Coronary artery (tissue), 2 donors: Measurements from ENCODE around the gene GAD2.

Experiments used
- DNase-seq: peaks from one replicate; pipeline ENCODE4 v3.0.0-alpha.2; 2017; ENCODE audit warnings: low spot score
- H3K27ac ChIP-seq, 2 donors: fragments of 200-600 bp; sonication (generic); one replicate each; pipeline ENCODE4 v1.5.1; 2016 to 2019
- H3K4me3 ChIP-seq: fragments of 200-600 bp; sonication (generic); 2 replicates; pipeline ENCODE4 v1.5.1; 2016; ENCODE audit warnings: mild to moderate bottlenecking, moderate library complexity
- TF ChIP-seq, protein P1 (sequence below): fragments of 200-600 bp; sonication (generic); IDR thresholded peaks from one replicate; pipeline ENCODE4 v1.5.1; 2019; ENCODE audit warnings: antibody characterized with exemption

GAD2 gene

DNA sequence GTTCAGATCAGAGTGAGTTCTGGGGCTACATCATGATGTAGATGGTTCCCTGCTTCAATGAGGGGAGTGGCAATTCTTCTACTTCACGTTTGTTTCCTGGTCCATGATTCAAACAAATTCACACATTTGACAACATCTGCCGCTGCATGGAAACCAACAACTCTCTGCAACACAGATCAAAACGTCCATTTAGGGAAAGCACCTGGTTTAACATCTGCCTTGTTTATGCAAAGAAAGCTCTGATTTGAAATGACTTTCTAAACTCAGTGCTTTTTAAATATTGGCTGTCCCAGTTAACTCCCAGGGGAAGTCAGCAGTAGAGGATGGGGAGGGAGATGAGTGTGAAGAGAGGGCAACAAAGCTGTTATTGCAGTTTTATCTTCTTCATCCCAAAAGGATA lies 93.8 kb downstream of the GAD2 start:
- Histone ChIP-seq H3K4me3 (no peak overlapping the region), H3K27ac (no peak overlapping the region)
- TF ChIP-seq, protein P1, sequence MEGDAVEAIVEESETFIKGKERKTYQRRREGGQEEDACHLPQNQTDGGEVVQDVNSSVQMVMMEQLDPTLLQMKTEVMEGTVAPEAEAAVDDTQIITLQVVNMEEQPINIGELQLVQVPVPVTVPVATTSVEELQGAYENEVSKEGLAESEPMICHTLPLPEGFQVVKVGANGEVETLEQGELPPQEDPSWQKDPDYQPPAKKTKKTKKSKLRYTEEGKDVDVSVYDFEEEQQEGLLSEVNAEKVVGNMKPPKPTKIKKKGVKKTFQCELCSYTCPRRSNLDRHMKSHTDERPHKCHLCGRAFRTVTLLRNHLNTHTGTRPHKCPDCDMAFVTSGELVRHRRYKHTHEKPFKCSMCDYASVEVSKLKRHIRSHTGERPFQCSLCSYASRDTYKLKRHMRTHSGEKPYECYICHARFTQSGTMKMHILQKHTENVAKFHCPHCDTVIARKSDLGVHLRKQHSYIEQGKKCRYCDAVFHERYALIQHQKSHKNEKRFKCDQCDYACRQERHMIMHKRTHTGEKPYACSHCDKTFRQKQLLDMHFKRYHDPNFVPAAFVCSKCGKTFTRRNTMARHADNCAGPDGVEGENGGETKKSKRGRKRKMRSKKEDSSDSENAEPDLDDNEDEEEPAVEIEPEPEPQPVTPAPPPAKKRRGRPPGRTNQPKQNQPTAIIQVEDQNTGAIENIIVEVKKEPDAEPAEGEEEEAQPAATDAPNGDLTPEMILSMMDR, result no peak
- DNase-seq, result no peak

DNA sequence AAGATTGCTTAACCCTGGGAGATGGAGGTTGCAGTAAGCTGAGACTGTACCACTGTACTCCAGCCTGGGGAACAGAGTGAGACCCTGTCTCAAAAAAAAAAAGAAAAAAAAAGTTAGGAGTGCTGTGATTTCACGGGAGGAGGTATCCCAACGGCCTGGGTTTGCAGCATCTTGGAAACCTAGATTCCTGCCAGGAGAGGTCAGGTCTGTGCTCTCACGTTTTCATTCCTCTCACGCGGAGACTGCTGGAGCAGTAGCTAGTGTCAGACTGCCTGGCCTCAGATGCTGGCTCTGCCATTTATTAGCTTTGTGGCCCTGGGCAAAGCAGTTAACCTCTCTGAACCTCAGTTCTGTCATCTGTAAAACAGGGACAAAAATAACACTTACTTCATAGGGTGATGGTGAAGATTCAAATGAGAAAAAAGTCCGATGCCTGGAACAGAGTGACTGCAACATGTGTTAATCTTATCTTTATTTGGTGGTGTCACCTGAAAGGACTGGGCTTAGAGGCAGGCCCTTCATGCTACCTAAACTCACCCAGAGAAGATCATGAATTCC lies 94.9 kb downstream of the GAD2 start:
- Histone ChIP-seq H3K27ac (no peak overlapping the region), H3K4me3 (no peak overlapping the region)
- DNase-seq, result no peak
- TF ChIP-seq, protein P1, result no peak

DNA sequence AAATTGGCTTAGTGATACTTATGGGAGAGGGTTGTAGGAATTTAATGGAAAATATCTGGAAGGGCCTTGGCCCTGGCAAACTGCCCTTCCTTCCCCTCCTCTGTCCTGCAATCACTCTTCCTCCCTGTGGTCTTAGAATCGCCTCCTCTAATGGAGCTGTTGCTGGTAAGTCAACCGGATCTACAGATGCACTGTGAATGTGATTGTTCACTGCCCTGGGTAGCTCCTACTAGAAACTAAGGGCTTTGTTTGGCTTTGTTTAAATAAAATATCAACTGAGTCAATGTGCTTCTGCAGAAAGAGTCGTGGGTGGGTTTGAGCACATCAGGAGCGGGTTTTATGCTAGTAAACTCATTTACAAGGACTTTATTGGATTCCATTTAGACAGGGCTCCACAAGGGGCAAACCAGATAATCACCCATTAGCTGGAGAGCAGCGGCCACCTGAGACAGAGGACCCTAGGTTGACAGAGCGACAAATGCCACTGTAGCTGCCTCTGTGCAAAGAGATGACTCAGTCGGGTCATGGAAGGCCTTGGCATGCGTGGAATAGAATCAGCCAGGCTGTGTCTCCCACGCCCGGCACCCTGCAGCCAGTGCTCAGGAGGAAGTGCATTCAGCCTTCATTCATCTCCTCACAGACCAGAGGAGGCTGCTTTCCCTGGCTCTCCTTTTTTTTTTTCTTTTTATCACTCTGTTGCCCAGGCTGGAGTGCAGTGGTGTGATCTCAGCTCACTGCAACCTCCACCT lies 97.9 kb downstream of the GAD2 start:
- TF ChIP-seq, protein P1, result no peak
- H3K27ac ChIP-seq, result no peak overlapping the region

DNA sequence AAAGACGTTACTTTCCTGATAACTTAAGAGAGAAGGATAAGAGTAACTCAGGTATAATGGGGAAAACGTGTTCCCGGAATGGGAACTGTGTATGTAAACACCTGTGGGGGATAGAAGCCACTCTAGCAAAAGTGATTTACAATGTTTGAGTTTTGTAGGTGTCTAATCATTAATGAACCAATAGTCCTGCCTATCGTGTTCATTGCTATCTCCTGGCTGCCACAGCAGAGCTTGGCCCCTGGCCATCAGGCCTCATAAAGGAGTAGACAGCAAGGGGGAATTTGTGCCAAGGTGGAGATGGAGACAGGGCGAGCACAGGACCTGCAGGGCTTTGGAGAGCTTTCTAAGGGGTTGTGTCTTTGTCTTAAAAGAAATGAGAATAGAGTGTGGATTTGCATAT lies 102.1 kb downstream of the GAD2 start:
- TF ChIP-seq, protein P1, result no peak
- H3K27ac ChIP-seq, result no peak overlapping the region

More for the DNA sequence above, 97.9 kb downstream of the GAD2 start:
- no peak overlapping the region for H3K4me3 ChIP-seq
- no peak for DNase-seq

DNA sequence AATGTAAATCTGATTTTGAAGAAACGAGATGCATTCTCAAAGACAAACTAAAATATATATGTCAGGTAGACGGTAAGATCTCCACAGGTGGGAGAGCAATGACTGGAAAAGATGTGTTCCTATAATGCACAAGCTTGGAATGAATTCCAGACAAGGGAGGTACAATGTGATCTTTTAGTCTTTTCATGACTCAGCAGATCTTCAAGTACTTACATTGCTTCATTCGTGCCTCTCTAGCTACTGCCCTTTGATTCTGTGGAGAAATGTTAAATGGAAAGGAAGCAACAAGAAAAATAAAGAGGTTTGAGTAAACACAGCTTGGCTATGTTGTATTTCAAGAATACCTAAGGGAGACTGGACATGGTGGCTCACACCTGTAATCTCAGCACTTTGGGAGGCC lies 106.6 kb downstream of the GAD2 start:
- Histone ChIP-seq H3K27ac (no peak overlapping the region), H3K4me3 (no peak overlapping the region)
- no peak for DNase-seq
- TF ChIP-seq, protein P1, result no peak

More for the DNA sequence above, 102.1 kb downstream of the GAD2 start:
- DNase-seq, result no peak
- no peak overlapping the region for H3K4me3 ChIP-seq

DNA sequence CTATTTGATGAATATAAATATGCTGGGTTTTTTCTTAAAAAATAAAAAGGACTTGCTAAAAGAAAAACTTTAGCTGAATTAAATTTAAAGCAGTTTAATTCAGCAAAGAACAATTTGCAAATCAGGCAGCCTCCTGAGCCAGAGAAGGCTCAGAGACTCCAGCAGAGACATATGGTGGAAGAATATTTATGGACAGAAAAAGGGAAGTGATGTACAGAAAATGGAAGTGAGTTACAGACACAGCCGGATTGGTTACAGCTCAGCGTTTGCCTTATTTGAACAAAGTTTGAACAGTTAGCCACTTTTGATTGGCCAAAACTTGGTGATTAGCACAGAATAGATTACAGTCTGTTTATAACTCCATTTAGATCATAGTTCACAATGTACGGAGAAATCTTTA lies 110.3 kb downstream of the GAD2 start:
- no peak for DNase-seq
- Histone ChIP-seq H3K27ac (no peak overlapping the region), H3K4me3 (no peak overlapping the region)
- TF ChIP-seq, protein P1, result no peak

DNA sequence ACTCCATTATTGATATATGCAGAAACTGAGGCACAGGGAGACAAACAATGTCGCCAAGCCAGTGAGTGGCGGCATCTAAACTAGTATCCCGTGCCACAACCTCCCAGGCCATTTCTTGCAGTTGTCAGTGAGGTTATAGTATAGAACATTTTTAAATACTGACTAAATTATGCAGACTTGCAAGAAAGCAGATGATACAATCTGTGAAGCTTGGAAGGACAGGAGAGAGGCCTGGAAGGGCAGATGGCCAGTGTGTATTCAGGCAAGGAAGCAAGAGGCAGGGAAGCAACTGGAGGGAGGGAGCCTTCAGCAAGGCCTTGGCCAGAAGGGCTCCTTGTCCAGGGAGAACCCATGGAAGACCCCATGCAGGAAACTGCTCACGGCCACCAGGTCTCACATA lies 111.2 kb downstream of the GAD2 start:
- DNase-seq, result no peak
- TF ChIP-seq, protein P1, result no peak
- H3K4me3 ChIP-seq, result no peak overlapping the region
- no peak overlapping the region for H3K27ac ChIP-seq
